HG03575 (cell line): ENCODE data around the gene SDHAF4.
"Not testable (repeated sequence)": the region's sequence is repeated elsewhere in the genome, so short reads cannot be mapped to it uniquely, and the experiment has no call there.

Experiments
- ATAC-seq: cut with Tn5 transposase; IDR thresholded peaks from one replicate; pipeline ENCODE4 v1.9.1; 2021; ENCODE audit not compliant: unreplicated experiment, insufficient number of reproducible peaks, low FRiP score; ENCODE audit errors: extremely low read depth

Gene SDHAF4

GRCh38 chr6:70586114-70586513 is 19.4 kb downstream of the SDHAF4 start:
- peak; percentile 59 for ATAC-seq

GRCh38 chr6:70590400-70590799 is 23.7 kb downstream of the SDHAF4 start:
- ATAC-seq, result no peak

- ATAC-seq, result no peak
Measured at GRCh38 chr6:70592391-70593117, 25.8 kb downstream of the SDHAF4 start.

- no peak for ATAC-seq
Measured at GRCh38 chr6:70593118-70593486, 26.4 kb downstream of the SDHAF4 start.

GRCh38 chr6:70599187-70599586 is 32.5 kb downstream of the SDHAF4 start:
- no peak for ATAC-seq

- ATAC-seq, result no peak
Measured at GRCh38 chr6:70601014-70601413, 34.3 kb downstream of the SDHAF4 start.

- ATAC-seq, result no peak
Measured at GRCh38 chr6:70604254-70604653, 37.5 kb downstream of the SDHAF4 start.

GRCh38 chr6:70607371-70607770 is 40.6 kb downstream of the SDHAF4 start:
- not testable (repeated sequence) for ATAC-seq

- not testable (repeated sequence) for ATAC-seq
Measured at GRCh38 chr6:70609181-70609580, 42.5 kb downstream of the SDHAF4 start.

- no peak for ATAC-seq
Measured at GRCh38 chr6:70616728-70617260, 50.1 kb downstream of the SDHAF4 start.

GRCh38 chr6:70620746-70621145 is 54.0 kb downstream of the SDHAF4 start:
- no peak for ATAC-seq

GRCh38 chr6:70622461-70622860 is 55.7 kb downstream of the SDHAF4 start:
- ATAC-seq, result no peak

- ATAC-seq, result no peak
Measured at GRCh38 chr6:70625436-70625835, 58.7 kb downstream of the SDHAF4 start.

GRCh38 chr6:70627500-70628254 is 60.9 kb downstream of the SDHAF4 start:
- ATAC-seq, result no peak

- no peak for ATAC-seq
Measured at GRCh38 chr6:70629929-70630328, 63.2 kb downstream of the SDHAF4 start.

- ATAC-seq, result no peak
Measured at GRCh38 chr6:70633870-70634269, 67.1 kb downstream of the SDHAF4 start.

- ATAC-seq, result no peak
Measured at GRCh38 chr6:70636596-70636995, 69.9 kb downstream of the SDHAF4 start.

- ATAC-seq, result no peak
Measured at GRCh38 chr6:70638468-70638867, 71.7 kb downstream of the SDHAF4 start.
